Activated CD4-positive, CD25-positive, alpha-beta regulatory T cell treated with anti-CD3 and anti-CD28 coated beads, Interleukin-2, amount 50 U/mL, for 72 hours (primary cell): Measurements from ENCODE around the gene PRELID2.

Experiments used
- DNase-seq: peaks from one replicate; pipeline ENCODE4 v3.0.0; 2021

PRELID2 gene

GRCh38 chr5:145792840-145793239 lies 42.3 kb downstream of the PRELID2 start:
- no peak for DNase-seq

DNA sequence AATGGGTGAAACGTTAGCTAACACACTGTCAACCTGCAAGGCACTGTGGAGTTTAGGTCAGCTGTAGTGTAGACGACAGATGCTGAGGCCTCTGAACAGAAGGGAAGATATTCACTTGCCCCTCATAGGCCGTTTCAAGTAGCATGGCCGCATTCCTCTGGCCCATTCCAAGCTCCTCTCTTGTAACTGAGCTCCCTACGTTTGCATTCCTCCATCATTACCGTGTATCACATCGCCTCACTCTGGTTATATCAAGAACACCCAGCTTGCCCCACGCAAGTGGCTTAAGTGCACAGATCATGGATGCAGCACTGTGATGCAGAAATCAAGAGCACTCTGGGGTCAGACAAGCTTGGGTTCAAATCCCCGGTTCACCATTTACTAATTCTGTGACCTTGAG lies 43.3 kb downstream of the PRELID2 start:
- DNase-seq: no peak

DNA sequence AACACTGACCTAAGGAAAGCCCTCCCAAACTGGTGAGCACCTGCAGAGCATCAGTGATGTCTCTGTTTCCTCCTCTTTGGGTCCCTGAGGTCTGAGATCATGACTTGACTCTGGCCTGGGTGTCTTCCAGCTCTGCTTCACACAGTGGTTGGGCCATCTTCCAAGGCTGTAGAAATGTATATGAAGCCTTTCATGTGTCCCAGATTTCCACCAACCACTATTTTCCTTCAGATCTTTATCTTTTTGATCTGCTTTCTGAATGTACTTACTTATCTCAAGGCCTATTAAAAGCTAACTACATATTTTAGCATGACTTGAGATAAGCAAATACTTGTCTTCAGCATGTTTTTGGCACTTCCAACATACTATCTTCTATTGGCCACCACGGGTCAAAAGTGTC lies 47.1 kb downstream of the PRELID2 start:
- DNase-seq: no peak

- DNase-seq: no peak
These were observed 47.6 kb downstream of the PRELID2 start for GRCh38 chr5:145787507-145787906.

DNA sequence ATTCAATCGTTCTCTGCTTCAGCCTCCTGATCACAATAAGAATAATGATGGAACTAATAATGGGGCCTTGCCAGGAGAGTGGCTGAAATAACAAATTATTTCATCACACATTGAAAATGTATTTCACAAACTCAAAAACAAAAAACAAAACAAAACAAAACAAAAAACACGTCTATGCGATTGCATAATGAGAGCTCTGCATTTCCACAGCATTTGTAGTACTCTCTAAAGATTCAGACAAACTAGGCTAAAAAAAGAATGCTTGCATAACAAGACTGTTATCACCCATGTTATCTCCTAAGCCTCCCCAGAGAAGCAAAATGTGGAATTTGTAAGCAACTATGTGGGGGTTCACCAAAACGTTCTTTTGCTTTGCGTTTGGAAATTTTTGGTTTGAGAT lies 48.1 kb downstream of the PRELID2 start:
- no peak for DNase-seq

DNA sequence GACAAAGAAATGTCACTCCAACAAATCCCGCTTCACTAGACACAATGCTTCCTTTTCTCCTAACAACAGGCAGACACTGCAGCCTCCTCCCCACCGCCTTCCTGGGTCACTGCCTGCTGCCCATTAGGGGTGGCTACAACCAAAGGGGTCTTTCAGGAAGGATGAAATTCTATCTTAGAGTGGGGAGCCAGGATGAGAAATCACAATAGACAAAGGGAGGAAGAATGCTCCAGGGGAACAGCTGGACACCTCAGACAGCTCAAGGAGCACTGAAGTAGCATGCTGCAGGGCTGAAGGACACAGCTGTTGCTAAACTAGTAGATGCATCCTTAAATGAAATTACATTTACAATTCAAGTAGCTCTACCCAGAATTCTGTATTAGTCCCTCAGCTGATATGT lies 54.2 kb downstream of the PRELID2 start:
- DNase-seq: no peak

DNA sequence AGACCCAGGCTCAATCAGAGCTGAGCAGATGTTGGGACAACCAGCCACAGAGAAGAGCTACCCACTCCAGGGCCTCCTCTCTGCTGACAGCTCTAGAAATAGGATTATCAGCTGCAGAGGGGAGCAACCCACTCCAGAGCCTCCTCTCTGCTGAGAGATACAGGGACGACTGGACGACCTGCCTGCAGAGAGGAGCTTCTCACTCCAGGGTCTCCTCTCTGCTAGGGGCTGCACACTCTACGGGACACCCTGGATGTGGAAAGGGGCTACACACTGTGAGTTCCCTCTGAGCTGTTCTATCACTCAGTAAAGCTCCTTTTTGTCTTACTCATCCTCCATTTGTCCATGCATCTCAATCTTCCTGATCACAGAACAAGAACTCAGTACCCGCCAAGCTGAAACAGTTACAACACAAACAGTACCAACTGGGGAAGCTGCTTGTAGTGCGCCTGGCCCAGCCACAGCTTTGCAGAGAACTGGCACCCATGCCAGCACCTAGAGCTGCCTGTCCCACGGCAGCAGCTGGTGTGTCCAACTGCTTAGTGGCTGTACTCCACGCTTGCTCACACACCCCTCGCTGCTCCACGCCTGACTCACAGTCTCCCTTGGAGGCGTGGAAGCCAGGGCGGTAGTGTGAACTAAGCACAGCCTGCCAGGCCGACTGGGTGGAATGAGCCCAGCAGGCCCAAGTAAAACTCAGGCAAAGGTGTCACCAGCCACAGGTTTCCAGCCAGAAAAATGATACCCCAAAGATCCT lies 56.8 kb downstream of the PRELID2 start:
- DNase-seq: no peak

DNA sequence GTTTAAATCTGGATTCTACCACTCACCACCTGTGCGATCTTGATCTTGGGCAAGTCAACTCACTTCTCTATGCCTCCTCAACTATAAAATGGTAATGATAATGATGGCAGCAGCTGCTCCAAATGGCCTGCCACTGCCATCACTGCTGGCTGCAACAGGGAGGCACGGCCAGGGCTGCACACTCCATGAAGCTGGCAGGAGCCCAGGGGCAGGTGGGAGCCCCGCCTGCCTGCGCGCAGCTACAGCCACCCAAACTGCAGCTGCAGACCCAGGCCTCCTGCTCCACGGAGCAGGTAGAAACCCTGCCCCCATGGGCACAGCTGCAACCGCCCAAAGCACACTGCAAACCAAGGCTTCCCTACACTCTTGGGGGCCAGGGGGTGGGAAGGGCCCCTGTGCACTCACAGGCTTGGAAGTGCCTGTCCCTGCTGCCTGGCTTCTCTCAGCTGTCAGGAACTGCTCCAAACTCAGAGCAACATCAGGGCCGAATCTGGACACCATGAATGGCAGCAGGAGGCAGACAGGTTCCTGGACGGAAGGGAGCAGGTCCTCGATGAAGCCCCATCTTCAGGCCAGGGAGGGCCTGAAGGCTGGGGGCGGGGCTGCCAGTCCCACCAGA lies 57.6 kb downstream of the PRELID2 start:
- DNase-seq: no peak

GRCh38 chr5:145776886-145777285 lies 58.3 kb downstream of the PRELID2 start:
- no peak for DNase-seq

DNA sequence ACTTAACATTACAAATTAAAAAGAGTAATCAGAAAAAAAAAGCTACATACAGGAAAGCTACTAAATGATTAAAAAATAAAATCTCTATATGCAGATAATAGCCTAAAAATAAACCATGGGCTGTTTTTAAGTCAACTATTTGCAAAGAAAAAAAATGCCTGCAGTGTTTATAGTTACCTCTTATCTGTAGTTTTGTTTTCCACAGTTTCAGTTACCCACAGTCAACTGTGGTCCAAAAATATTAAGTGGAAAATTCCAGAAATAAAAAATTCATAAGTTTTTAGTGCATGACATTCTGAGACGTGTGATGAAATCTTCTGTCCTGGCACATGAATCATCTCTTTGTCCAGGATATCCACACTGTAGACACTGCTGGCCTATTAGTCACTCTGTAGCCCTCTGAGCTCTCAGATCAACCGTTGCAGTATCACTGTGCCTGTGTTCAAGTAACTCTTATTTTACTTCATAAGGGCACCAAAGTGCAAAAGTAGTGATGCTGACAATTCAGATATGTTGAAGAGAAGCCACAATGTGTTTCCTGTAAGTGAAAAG lies 59.2 kb downstream of the PRELID2 start:
- DNase-seq: no peak

GRCh38 chr5:145775411-145775810 lies 59.7 kb downstream of the PRELID2 start:
- no peak for DNase-seq

DNA sequence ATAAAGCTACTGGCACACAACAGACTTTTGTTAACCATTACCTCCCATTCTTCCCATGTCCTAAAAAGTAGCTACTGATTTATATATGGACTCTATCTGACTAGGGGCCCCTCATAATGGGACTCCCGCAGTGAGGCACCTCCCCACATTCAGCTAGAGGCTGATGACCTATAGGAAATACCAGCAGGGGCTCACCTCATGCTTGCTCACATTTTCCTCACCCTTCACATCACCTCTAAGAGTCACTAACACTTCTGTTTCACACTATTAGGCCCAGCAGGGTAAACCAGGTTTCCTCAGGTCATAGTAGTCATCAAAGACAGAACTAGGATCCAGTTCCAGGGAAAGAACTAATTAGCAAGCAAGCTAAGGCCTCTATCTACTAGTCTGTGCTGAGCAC lies 60.7 kb downstream of the PRELID2 start:
- DNase-seq: no peak

DNA sequence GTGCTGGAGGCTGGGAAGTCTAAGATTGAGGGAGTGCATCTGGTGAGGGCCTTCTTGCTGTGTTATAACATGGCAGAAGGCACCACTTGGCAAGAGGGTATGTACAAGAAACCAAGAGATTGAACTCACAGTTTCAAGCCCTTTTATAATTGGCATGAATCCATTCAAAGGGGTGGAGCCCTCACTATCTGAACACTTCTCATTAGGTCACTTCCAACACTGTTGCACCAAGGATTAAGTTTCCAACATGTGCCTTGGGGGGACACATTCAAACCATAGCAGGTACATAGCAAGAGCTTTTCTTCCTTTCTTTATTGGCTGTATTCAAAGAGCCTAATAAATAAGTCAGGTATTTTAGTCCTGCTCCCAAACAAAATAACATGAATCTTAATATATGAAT lies 62.7 kb downstream of the PRELID2 start:
- DNase-seq: no peak

- DNase-seq: no peak
These were observed 66.3 kb downstream of the PRELID2 start for GRCh38 chr5:145768863-145769262.

GRCh38 chr5:145764325-145764724 lies 70.8 kb downstream of the PRELID2 start:
- DNase-seq: no peak

GRCh38 chr5:145762833-145763232 lies 72.3 kb downstream of the PRELID2 start:
- no peak for DNase-seq

GRCh38 chr5:145761254-145761653 lies 73.9 kb downstream of the PRELID2 start:
- no peak for DNase-seq

GRCh38 chr5:145760660-145761059 lies 74.5 kb downstream of the PRELID2 start:
- DNase-seq: no peak

- DNase-seq: no peak
These were observed 82.2 kb downstream of the PRELID2 start for GRCh38 chr5:145752947-145753346.

- no peak for DNase-seq
These were observed 82.6 kb downstream of the PRELID2 start for GRCh38 chr5:145752534-145752933.

GRCh38 chr5:145750199-145750598 lies 84.9 kb downstream of the PRELID2 start:
- DNase-seq: no peak

DNA sequence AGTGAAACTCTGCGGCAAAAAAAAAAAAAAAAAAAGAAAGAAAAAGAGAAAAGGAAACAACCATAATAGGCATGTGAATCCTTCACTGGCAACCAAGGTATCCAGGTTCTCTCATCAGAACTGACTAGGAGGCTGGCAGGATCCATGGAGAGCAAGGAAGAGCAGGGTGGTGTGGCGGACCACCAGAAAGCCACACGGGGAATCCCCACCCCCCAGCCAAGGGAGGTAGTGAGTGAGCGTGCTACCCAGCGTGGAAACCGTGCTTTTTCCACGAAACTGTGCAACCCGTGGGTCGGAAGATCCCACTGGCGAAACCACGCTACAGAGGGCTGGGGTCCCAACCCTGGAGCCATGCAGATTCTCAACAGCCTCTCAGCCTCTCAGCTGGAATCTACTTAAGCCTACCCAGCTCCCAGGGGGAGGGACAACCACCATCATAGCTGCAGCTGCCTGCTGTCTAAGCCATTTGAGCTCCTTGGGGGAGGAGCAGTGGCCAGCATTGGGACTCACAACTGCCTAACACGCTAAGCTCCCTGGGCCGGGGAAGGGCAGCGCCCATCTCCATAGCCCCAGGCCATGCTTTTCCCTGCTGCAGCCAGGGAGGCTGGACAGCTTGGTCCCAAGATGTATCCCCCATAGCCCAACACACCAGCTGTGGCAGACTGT lies 91.6 kb downstream of the PRELID2 start:
- no peak for DNase-seq

DNA sequence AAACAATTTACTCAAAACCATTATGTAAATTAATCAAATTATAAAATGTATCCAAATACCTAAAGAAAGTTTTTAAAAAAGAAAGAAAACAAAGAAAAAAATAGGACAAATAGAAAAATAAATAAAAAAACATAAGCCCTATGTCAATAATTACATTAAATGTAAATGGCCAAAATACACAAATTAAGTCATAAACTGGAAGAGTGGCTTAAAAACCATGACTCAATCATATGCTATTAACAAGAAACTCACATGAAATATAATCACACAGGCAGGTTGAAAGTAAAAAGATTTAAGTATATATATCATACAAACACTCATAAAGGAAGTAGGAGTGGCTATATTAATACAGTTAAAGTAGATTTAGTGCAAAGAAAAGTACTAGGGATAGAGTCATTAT lies 95.3 kb downstream of the PRELID2 start:
- DNase-seq: no peak

DNA sequence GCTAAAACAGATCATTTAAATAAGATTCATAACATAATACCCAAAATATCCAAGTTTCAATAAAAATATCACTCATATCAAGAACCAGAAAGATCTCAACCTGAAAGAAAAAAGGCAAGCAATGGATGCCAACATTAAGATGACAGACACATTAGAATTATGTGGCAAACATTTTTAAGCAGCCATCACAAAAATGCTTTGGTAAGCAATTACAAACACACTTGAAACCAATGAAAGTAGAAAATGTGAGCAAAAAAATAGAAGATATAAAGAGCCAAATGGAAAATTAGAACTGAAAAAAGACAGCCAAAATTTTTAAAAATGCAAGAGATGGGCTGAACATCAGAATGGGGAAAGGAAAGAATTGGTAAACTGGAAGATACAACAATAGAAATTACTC lies 96.9 kb downstream of the PRELID2 start:
- DNase-seq: no peak
